GM10266 (cell line): ENCODE measurements around the gene CCNK.

Experiments
- DNase-seq: peaks from one replicate; pipeline ENCODE4 v3.0.0; 2012; ENCODE audit errors: extremely low spot score
- CTCF ChIP-seq: IDR thresholded peaks from 2 replicates; pipeline ENCODE4 v1.5.1; 2012; ENCODE audit warnings: mild to moderate bottlenecking, low read depth; ENCODE audit not compliant: control insufficient read depth, insufficient read depth; ENCODE audit errors: missing control alignments

The CCNK gene

GRCh38 chr14:99552572-99553216 lies 71.5 kb downstream of the CCNK start:
- no peak for DNase-seq
- no peak for TF ChIP-seq CTCF

- DNase-seq, result no peak
- TF ChIP-seq CTCF, result no peak
Observed at GRCh38 chr14:99554184-99554583, 73.0 kb downstream of the CCNK start.

GRCh38 chr14:99554757-99555531 lies 73.7 kb downstream of the CCNK start:
- no peak for TF ChIP-seq CTCF
- no peak for DNase-seq

GRCh38 chr14:99556134-99556791 lies 75.1 kb downstream of the CCNK start:
- TF ChIP-seq CTCF, result no peak
- DNase-seq, result no peak

GRCh38 chr14:99559286-99559990 lies 78.2 kb downstream of the CCNK start:
- no peak for DNase-seq
- TF ChIP-seq CTCF, result no peak

- TF ChIP-seq CTCF, result no peak
- DNase-seq, result no peak
Observed at GRCh38 chr14:99560403-99560802, 79.2 kb downstream of the CCNK start.
